Mucosa of gallbladder (tissue), 1 donor: ENCODE results near the gene BCAS1. TPM values are rescaled to one million over a fixed set of nuclear protein-coding genes. Genes with fewer than 3 reads are reported as not detected.
A peak's percentile ranks its signal among the peaks of the same experiment; 100 is the strongest.
"Not testable (repeated sequence)": the region's sequence is repeated elsewhere in the genome, so short reads cannot be mapped to it uniquely, and the experiment has no call there.

Source experiments
- DNase-seq: peaks from one replicate; pipeline ENCODE4 v3.0.0-alpha.2; 2020; ENCODE audit warnings: low spot score
- total RNA-seq: library from RNA; stranded (reverse); gene quantifications from one replicate; pipeline ENCODE4 v1.2.1, GENCODE V29; 2021
- donor health status: DM: no; HTN: no; CAD: no.

BCAS1 gene
- total RNA-seq, 1 donor from 2014 or later: 13.2 TPM

DNA sequence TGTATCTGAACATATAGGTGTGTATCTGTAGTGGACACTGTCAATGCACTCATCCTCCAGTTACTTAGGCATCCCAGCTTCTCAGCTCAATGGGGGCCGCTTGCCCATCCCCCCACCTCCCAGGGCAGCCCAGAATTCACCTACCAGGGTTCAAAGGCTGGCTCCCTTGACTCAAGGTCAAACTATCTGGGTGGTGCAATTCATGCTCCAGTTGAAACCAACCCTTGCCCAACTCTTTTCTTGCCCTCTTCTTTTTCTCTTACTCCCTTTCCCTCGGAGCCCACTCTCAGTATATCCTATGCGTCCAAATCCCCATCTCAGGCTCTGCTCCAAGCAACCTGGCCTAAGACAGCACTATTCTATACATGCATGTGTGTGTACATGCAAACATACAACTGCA is 127.4 kb downstream of the BCAS1 start:
- no peak for DNase-seq

DNA sequence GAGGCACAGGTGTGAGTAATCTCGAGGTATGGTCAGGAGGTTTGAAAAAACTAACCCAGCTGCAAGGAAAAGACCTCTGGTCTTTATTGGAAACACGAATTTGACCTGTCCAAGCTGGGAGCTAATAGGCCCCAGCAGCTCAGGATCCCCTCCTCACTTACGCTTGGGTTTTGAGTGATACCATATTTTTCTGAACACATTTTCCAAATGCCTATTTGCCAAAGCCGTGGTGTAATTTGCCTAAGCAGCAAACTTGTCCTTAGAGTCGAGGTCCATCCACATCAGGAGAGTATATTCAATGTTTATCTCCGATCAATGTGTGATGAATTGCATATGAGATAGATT is 128.0 kb downstream of the BCAS1 start:
- DNase-seq: no peak

DNA sequence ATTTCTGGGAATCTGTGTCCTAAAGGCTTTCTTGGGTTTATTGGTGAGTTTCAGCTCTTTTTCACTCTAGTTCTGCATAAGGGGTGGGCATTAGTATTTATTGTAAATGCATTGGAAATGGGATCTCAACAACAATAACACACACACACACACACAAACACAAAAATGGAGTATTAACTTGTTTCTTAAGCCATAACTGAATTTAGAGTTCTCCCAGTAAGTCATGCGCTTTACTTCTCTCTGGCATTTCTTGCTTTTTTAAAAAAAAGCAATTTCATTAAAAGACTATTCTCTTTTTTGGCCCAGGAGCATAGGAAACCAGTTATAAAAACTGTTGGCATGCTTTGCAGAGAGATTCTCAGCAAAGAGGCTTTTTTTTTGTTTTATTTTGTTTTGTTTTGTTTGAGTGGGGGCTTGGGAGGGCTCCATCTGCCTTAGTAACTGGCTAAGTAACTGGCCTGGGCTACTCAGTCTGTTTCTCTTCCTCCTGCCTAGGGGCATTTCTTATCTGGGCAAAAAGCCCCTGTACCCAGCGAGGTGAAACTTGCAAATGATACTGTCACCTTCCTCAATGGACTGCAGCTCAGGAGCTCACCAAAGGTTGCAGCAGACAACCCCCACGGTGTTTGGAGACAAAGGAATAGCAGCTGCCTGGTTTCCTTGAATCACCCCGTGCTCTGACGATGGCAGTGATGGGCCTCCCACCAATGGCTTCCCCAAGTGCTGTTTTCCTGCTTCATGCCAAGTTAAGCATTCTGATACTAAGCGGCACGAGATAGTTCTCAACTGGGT is 128.5 kb downstream of the BCAS1 start:
- no peak for DNase-seq

DNA sequence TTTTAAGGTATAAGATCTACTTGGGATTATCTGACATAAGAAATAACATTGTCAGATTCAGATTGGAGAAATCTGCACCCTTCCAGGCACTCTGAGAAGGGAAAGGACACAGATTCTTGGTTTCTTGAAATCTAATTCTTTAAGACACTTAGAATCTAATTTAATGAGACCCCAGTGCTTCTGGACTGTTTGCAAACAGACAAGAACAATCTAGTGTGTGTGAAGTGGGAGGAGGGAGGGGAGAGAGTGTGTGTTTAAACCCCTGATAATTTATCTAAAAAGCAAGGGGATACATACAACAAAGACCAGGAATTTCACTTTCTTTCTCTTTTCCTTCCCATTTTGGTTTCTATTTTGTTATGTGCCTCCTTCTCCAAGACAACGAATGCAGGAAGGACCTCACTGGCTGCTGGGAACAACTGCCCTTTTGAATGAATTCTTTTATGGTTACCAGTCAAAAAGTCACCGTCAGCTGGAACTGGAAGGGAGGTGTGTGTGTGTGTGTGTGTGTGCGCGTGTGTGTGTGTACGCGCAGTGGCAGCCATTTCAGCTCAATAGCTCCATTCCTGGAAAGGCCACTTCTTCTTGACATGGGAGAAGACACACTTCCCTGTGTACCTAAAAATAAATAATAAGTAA is 129.4 kb downstream of the BCAS1 start:
- no peak for DNase-seq

DNA sequence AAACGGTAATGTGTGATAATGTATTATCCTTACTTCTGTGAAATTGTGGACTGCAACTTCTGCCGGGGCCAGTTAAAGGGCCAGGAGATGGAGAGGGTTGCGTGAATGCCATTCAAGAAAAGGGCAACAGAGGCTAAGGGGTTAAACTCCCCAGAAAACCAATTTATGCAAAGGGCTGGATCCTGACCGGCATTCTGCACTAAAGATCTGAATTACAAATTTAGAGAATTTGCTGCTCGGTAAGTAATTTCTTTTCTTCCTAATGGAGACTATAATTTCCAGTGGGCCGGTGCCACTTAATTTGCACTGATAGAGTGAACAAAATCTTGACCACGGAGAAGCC is 130.1 kb downstream of the BCAS1 start:
- DNase-seq: no peak

DNA sequence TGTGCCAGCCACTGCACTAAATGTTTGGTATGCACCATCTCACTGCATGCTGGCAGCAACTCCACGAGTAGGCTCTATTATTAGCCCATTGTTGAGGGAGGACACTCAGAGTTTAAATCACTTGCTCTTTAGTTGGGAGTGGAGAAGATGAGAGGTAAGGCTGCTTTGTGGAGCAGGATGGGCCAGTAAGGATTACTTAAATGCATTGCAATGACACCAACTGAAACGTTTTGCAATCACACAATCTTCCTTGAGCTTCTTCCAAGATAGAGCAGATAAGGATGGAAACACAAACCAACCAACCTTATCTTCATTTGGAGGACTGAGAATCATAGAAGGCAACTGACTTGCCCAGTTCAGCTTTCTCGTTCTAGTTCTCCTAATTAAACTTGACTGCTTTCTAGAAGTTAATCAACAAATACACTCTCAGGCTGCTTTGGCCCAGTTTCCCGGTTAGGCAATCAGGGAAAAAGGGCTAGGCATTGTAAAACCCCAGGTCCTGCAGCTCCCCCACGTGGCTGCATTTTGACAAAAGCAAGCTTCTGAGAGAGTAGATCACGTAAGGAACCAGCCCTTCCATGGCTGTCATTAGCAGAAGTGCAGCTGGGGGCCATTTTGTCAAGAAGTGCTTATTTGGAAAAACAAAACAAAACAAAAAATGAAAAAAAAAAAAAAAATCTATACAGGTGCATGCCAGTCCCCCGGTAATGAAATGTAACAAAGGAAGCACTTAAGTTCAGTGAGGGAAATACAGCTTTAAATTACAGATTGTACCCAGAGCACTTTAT is 130.6 kb downstream of the BCAS1 start:
- peak; percentile 94 for DNase-seq

DNA sequence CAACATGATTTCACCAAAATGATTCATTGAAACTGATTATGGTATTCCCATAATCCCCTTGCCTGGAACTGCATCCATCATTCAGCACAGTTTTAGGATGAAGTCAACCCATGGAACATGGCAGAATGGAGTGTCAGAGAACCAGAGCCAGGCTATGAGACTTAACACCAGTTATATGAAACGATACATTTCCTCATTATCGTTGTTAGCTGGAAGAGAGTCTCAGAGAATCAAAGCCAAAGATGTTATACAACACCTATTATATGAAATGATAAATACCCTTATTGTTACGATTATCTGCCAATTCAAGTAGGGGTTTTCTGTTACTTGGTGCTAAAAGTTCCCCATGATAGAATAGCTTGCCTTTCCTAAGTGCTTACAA is 131.2 kb downstream of the BCAS1 start:
- no peak for DNase-seq

DNA sequence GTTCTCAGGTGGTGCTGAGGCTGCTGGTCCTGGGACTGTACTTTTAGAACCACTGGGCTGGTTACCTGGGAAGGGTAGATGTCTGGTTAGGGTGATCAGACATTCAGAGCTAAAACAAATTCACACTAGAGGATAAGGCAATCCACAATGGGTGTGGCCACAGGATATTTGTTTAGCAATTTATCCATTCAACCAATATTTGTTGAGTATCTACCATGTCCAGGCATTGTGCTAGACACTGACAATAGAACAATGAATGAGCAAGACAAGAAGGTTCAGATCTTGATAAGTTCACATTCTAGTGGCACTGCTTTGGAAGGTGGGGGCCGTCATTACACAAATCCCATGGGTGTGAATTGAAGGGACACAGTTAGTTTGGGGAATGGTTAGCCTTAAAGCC is 131.7 kb downstream of the BCAS1 start:
- no peak for DNase-seq

DNA sequence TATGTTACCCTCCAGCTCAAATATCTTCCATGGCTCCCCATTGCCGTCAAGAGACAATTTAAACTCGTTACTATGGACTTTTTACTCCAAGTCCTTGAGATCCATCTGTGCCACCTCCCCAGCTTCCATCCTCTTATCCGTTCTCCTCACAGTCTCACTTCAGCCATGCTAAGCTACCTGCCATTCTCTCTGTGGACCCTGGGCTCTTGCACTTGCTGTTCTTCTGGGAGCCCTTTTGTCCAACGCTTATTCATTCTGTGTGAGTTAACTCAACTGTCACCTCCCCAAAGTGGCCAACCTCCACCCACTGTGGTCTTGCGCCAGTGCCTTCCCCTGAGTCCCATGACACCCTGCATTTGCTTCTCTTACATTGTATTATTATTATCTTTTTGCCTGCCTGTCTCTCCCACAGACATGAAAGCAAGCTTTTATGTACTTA is 132.4 kb downstream of the BCAS1 start:
- DNase-seq: no peak

DNA sequence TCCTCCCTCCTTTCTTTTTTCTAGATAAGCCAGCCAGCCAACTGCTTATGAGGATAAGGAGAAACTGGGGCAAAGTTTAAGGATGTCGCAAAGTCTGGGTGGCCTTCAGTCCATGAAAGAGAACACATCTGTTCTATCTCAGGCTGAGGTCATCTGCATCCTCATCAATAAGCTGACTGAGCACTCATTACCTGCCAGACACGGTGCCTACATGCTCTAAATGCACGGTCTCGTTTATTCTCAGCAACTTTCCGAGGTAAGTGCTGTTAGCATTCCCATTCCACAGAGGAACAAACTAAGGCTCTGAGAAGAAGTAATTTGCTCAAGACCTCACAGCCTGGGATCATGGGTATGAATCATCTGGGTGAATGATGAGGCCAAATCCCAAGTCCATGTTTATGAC is 133.1 kb downstream of the BCAS1 start:
- no peak for DNase-seq

DNA sequence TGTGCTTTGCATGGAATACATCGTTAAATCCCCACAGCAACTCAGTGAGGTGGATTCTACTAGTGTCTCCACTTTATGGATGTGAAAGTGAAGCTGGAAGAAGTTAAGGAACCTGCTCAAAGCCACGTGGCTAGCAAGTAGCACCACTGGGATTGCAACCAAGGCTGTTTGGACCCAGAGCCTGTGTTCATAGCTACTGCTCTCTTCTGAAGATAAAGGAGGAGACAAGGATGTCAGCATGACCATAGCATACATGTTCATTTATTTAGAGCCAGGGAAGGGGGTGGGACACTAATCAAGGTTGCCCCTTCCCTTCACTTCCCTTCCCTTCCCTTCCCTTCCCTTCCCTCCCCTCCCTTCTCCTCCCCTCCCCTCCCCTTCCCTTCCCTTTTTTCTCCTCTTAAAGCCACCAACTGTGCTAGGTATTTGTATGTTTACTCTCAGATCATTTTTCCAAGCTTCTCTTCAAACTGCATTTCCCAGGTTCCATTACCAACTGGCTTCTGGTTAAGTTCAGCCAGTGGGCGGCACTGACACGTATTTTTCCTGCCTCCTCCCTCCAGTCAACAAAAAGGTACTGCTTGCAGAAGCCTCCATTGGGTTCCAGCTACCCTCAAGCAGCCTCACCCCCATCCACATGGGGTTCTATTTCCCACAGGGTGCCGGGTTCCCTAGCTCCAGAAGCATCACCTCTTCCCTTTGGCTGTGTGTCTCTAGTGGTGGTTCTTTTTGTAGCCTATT is 134.9 kb downstream of the BCAS1 start:
- DNase-seq: no peak

DNA sequence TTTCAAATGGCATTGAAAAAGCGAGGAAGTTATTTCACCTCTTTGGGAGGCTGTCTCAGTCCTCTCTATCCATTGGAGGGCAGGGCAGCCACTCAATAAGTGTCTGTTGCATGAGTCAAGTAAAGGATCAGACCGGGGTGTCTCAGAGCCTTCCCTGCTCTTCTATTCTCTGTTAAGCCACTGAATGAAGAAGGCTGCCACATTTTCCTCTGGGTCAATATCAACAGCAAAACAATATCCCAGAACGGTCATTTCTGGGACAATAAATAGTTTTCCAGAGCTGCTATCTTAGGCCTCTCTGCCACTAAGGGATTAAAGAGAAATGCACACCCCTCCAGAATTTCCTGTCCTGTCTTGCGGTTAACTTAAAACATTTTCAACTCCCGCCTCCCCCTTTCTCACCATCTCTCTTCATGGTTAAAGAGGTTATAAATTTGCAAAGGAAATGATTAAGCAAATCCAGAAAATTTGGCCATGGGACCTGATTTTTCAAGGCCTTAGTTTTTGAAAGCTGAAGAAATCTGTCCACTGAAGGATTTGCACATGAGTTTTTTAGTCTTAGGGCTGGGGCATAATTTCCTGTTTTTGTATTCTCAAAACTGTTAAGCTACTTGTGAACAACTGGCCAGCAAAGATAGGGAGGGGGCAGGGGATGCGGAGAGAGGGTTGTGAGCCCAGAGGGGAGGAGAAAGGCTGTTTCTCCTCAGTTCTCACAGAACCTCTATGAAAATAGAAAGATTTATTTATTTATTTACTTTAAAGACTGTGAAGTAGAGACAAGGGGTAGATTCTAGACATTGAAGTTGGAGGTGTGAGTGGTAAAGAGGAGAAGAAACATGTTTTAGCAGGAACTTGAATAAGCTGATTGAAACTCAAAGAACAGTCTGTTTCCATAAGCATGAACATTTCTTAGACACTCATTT is 135.7 kb downstream of the BCAS1 start:
- DNase-seq: no peak

DNA sequence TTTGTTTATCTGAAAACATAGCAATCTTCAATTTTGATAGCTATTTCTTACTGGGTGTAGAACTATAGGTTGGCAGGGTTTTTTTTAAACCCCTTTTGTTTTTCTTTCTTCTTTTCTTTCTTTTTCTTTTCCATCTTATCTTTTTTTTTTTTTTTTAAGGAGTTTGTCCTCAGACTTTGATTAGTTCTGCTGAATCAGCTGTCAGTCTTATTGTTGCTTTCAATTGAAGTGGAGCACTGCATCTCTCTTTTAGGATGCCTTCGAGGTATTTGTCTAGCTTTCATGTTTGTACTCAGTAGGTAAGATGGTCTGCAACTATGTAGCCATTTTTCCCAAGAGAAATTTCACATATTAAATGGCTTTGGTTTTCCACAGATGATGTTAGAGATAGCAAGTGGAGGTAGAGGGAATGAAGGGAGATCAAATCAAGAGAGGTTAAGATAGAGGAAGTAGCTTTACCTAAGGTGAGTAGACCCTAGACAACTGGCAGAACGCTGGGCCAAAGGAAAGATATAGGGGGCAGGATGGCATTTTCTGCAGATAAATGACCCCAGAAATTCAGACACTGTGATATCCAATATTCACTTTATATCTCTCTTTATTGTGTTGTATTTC is 137.1 kb downstream of the BCAS1 start:
- no peak for DNase-seq

DNA sequence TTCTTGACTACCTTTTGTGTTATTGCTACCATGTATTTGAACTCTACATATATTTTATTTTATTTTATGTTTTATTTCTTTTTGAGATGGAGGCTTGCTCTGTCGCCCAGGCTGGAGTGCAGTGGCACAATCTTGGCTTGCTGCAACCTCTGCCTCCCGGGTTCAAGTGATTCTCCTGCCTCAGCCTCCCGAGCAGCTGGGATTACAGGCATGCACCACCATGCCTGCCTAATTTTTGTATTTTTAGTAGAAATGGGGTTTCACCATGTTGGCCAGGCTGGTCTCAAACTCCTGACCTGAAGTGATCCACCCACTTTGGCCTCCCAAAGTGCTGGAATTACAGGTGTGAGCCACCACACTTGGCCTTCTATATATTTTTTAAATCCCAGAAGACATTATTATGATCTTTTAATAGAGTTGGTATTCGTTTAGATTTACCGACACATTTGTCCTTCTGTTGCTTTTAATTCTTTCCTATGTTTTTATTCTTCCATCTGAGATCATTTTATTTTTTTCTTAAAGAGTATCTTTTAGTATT is 137.7 kb downstream of the BCAS1 start:
- not testable (repeated sequence) for DNase-seq

DNA sequence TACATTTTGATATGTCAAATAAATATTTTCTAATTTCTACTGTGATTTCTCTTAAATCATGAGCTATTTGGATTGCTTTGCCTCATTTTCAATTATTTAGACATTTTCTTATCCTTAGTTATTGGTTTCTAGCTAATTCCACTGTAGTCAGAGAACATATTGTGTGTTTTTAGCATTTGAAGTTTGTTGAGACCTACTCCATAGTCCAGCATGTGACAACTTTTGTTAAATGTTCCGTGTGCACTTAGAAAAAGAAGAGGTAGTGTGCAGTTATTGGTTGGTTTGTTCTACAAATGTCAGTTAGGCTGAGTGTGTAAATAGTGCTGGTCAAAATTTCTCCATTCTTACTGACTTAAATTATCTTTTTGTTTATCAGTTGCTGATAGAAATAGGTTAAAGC is 138.8 kb downstream of the BCAS1 start:
- no peak for DNase-seq

DNA sequence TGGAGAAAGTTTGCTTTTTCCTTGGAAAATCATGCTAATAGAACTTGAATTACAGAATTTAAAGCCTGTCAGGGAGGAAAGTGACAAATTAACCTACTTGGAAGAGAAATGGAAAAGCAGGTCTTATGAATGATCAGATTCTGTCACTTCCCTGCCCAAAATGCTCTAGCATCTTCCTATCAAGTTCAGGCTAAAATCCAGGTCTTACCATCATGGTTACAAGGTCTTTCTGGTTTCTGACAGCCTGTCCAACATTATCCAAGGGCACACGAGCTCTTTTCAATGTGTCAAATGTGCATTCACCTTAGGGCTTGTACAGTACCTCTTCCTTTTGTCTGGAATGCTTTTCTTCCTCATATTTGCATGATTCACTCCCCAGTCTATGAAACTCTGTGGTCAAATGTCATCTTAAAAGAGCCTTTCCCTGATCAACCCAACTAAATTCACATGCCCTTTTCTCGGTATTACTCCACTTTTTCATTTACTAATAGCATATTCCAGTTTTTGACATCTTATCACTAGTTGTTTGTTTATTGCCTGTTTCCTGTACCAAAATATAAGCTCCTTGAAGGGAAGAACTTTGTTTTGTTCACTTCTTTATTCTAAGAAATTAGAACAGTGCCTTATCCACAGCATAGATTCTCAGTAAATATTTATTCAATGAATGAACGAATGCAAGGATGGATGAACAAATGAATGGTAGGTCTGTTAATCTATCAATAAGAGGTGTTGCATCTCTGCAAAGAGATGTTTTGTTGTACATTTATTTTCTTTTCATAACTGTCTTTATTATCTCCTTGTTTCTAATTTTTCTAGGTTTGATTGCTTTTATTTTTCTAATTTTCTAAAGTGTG is 139.5 kb downstream of the BCAS1 start:
- DNase-seq: no peak

DNA sequence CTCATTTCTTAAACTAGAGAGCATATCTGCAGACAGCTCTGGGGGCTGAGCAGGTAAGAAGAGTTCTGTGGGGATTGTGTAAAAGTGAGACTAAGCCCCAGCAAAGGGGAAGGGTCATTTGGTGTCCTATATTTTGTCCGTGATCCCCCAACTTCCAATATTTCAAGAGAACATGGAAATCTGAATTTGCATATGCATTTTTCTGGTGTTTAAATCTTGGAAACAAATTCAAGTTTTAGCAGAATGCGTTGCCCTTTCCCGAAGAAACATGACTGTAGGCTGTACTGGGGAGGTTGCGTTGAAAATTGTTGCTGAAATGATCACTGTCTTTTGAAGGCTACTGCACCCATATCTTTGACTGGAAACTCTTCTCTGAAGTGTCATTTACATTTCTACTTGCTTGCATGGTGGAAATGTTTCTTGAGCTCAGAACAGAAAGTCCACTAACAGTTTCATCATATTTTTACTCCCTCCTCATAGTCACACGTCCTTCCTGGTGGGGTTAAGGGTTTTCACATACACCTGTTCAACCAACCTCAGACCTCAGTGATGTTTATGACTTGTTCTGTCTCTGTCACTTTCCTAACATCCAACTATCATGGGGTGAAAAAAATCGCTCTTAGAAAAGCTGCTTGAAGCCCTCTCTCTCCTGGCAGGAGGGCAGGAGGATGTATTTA is 140.3 kb downstream of the BCAS1 start:
- DNase-seq: no peak

DNA sequence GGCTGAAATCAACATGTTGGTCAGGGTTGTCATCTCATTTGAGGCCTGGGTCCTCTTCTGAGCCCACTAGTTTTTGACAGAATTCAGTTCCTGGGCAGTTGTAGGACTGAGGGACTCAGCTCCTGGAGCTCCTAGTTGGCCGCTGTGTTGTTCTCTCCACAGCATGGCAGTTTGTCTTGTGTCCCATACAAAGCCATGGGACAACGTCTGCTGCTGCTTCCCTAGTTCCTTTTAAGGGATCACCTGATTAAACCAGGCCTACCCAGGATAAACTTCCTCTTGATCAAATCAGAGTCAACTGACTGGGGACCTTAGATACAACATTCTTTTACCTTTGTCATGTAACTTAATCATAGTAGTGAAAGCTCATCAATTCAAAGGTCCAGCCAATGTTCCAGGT is 141.0 kb downstream of the BCAS1 start:
- DNase-seq: no peak

DNA sequence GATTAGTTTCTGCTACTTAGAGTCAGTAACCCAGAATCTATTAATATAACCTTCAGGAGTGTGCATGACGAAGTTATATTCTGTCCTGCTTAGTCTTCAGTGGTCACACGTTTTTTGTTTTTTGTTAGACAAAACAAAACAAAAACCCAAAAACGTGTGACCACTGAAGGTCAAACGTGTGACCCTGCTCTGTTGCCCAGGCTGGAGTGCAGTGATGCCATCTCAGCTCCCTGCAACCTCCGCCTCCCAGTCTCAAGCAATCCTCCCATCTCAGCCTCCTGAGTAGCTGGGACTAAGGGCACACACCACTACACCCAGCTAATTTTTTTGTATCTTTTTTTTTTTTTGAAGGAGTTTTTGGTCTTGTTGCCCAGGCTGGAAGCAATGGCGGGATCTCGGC is 142.4 kb downstream of the BCAS1 start:
- no peak for DNase-seq
